Measurements from ENCODE around the gene AGK. TPM values are rescaled to one million over a fixed set of nuclear protein-coding genes. Genes with fewer than 3 reads are reported as not detected.

AGK gene
- total RNA-seq, 1 donor from 2014 or later, result 27.8 TPM

DNA sequence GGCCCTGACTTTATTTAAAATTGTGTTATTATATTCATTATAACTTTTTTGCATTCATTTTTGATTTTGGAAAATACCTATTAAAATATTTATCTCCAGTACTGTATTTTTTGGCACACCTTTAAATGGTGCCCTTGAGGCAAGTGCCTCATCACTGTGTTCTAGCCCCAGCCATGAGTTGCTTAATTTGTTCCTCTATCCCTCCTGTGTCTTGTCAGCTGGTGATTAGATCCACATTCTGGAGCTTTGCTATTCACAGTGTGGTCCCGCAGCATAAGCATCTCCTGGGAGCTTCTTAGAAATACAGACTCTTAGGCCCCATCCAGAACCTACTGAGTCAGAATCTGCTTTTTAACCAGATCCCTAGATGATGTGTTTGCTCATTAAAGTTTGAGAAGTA is 19.8 kb downstream of the AGK start:
- peaks cover 27% of the 10 kb centered on the region for H3K36me3 Mint-ChIP-seq (ENCODE audit: unreplicated experiment)
- no peaks in the 10 kb centered on the region for H3K27me3 Mint-ChIP-seq (ENCODE audit: unreplicated experiment)
- TF ChIP-seq CTCF (IDR thresholded peaks at IDR 0.05), result no peak
- peaks cover 4% of the 10 kb centered on the region for H3K9me3 Mint-ChIP-seq (ENCODE audit: unreplicated experiment)
- DNase-seq (ENCODE audit: extremely low spot score, unreplicated experiment), result no peak
- no peak overlapping the region for H3K27ac Mint-ChIP-seq (ENCODE audit: unreplicated experiment)
- no peaks in the 10 kb centered on the region for H3K4me1 Mint-ChIP-seq (ENCODE audit: unreplicated experiment)
- no peak overlapping the region for H3K4me3 Mint-ChIP-seq (ENCODE audit: unreplicated experiment)

DNA sequence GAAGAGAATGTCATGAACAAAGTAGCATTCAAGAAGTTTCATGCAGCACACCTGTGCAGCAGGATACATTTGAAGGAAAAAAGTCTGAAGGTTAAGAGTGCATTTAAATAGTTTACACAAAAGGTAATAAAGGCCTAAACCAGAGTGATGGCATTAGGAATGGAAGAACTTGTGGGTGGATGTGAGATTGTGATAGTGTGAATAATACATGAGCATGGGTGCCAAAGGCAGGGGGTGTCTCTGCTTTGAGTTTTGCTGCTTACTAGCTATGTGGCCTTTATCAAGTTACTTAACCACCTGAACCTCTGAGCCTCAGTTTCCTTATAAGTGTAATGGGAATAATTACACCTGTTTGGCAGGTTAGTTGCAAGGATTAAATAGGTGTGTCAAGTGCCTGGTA is 21.0 kb downstream of the AGK start:
- DNase-seq (ENCODE audit: extremely low spot score, unreplicated experiment), result no peak
- Mint-ChIP-seq H3K27ac (ENCODE audit: unreplicated experiment) (no peak overlapping the region), H3K27me3 (ENCODE audit: unreplicated experiment) (no peaks in the 10 kb centered on the region), H3K36me3 (ENCODE audit: unreplicated experiment) (peaks cover 27% of the 10 kb centered on the region), H3K4me1 (ENCODE audit: unreplicated experiment) (no peaks in the 10 kb centered on the region), H3K4me3 (ENCODE audit: unreplicated experiment) (no peak overlapping the region), H3K9me3 (ENCODE audit: unreplicated experiment) (peaks cover 8% of the 10 kb centered on the region)
- TF ChIP-seq CTCF (IDR thresholded peaks at IDR 0.05), result no peak

- no peak for TF ChIP-seq CTCF (IDR thresholded peaks at IDR 0.05)
- no peak for DNase-seq (ENCODE audit: extremely low spot score, unreplicated experiment)
- peaks cover 8% of the 10 kb centered on the region for H3K9me3 Mint-ChIP-seq (ENCODE audit: unreplicated experiment)
- no peaks in the 10 kb centered on the region for H3K27me3 Mint-ChIP-seq (ENCODE audit: unreplicated experiment)
- H3K4me1 Mint-ChIP-seq (ENCODE audit: unreplicated experiment), result no peaks in the 10 kb centered on the region
- H3K4me3 Mint-ChIP-seq (ENCODE audit: unreplicated experiment), result no peak overlapping the region
- peaks cover 27% of the 10 kb centered on the region for H3K36me3 Mint-ChIP-seq (ENCODE audit: unreplicated experiment)
- no peak overlapping the region for H3K27ac Mint-ChIP-seq (ENCODE audit: unreplicated experiment)
Observed at GRCh38 chr7:141573511-141573910, 22.3 kb downstream of the AGK start.

DNA sequence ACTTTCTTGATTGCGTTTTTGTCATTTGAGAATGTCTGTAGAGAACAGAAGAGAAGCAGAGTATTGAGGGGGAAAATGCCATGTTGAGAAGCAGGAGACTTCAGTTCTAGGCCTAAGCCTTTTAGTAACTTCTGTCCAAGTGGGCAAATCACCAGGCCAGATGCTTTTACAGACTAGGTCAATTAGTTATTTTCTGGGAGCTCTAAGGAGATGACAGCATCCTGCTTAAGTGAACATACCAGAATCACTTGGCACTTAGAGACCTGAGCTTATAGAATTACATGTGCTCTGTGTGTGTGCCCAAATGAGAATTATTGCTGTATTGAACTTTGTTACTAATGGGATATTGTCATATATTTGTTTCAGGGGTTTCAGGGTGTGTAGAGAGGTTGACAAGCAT is 24.0 kb downstream of the AGK start:
- Mint-ChIP-seq H3K36me3 (ENCODE audit: unreplicated experiment) (peaks cover 27% of the 10 kb centered on the region), H3K4me3 (ENCODE audit: unreplicated experiment) (no peak overlapping the region), H3K27me3 (ENCODE audit: unreplicated experiment) (no peaks in the 10 kb centered on the region), H3K27ac (ENCODE audit: unreplicated experiment) (no peak overlapping the region), H3K9me3 (ENCODE audit: unreplicated experiment) (peaks cover 8% of the 10 kb centered on the region), H3K4me1 (ENCODE audit: unreplicated experiment) (no peaks in the 10 kb centered on the region)
- TF ChIP-seq CTCF (IDR thresholded peaks at IDR 0.05), result no peak
- DNase-seq (ENCODE audit: extremely low spot score, unreplicated experiment), result no peak

- DNase-seq (ENCODE audit: extremely low spot score, unreplicated experiment), result no peak
Observed at GRCh38 chr7:141575654-141576448, 24.6 kb downstream of the AGK start.

More at GRCh38 chr7:141575654-141576448, 24.6 kb downstream of the AGK start:
- no peak overlapping the region for H3K27ac Mint-ChIP-seq (ENCODE audit: unreplicated experiment)
- no peak overlapping the region for H3K4me3 Mint-ChIP-seq (ENCODE audit: unreplicated experiment)
- H3K4me1 Mint-ChIP-seq (ENCODE audit: unreplicated experiment), result no peaks in the 10 kb centered on the region
- no peak for TF ChIP-seq CTCF (IDR thresholded peaks at IDR 0.05)
- H3K36me3 Mint-ChIP-seq (ENCODE audit: unreplicated experiment), result peaks cover 27% of the 10 kb centered on the region
- H3K9me3 Mint-ChIP-seq (ENCODE audit: unreplicated experiment), result peaks cover 8% of the 10 kb centered on the region
- no peaks in the 10 kb centered on the region for H3K27me3 Mint-ChIP-seq (ENCODE audit: unreplicated experiment)

All from osteocyte (in vitro differentiated cells).